ENCODE data around the gene SLC12A7.
"Not testable (repeated sequence)": the region's sequence is repeated elsewhere in the genome, so short reads cannot be mapped to it uniquely, and the experiment has no call there.

SLC12A7 gene

DNA sequence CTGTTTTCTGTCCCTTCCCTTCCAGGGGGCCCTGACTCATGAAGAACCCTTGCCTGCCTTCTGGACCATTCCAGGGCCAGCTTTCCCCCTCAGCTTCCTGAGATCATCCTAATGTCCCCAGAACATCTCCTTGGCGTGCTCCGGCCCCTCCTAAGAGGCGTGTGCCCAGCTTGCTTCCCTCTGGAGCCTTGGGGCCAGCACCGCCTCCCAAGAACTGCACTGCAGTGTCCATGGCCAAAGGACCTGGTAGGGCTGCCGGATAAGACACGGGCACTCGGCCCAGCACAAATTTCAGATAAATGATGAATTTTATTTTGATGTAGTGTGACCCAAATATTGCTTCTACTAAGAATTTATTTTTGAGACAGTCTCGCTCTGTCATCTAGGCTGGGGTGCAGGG, 20.7 kb upstream of the SLC12A7 start:
- 93 to 94% methylated on average over 4 to 8 of the region's 8 CpGs for WGBS, 2 experiments (ENCODE audit: insufficient coverage in 2 of 2)
- Histone ChIP-seq H3K27ac (ENCODE audit: low read depth, low read length, severe bottlenecking) (no peak overlapping the region), H3K4me3 (ENCODE audit: extremely low read depth, insufficient read depth, low read length, poor library complexity, severe bottlenecking) (no peak overlapping the region), H3K36me3 (ENCODE audit: control insufficient read depth, insufficient read depth, low read length) (no peaks in the 10 kb centered on the region), H3K4me1 (ENCODE audit: control insufficient read depth, insufficient read depth, low read length, poor library complexity, severe bottlenecking) (no peaks in the 10 kb centered on the region), H3K9me3 (ENCODE audit: control insufficient read depth, low read length) (no peaks in the 10 kb centered on the region)

DNA sequence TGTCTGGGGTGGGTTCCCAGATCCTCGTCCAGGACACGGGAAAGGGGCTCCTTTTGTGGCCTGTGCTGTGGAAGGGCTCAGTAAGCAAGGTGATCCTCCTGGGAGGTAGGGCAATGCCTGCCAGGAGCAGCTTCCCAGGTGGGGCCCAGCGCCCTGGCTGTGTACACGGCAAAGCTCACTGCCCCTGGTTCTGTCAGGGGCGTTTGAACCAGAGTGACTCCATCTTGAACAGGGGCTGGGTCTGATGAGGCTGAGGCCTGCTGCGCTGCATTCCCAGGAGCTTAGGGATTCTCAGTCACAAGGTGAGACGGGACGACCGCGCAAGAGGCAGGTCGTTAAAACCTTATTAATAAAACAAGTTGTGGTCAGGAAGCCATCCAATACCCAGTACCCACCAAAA, 19.9 kb upstream of the SLC12A7 start:
- H3K36me3 ChIP-seq (ENCODE audit: control insufficient read depth, insufficient read depth, low read length), result no peaks in the 10 kb centered on the region
- H3K4me1 ChIP-seq (ENCODE audit: control insufficient read depth, insufficient read depth, low read length, poor library complexity, severe bottlenecking), result no peaks in the 10 kb centered on the region
- H3K27ac ChIP-seq (ENCODE audit: low read depth, low read length, severe bottlenecking), result no peak overlapping the region
- WGBS, 2 experiments (ENCODE audit: insufficient coverage in 2 of 2), result 90 to 98% methylated on average over 6 to 7 of the region's 11 CpGs
- no peaks in the 10 kb centered on the region for H3K9me3 ChIP-seq (ENCODE audit: control insufficient read depth, low read length)
- H3K4me3 ChIP-seq (ENCODE audit: extremely low read depth, insufficient read depth, low read length, poor library complexity, severe bottlenecking), result no peak overlapping the region

DNA sequence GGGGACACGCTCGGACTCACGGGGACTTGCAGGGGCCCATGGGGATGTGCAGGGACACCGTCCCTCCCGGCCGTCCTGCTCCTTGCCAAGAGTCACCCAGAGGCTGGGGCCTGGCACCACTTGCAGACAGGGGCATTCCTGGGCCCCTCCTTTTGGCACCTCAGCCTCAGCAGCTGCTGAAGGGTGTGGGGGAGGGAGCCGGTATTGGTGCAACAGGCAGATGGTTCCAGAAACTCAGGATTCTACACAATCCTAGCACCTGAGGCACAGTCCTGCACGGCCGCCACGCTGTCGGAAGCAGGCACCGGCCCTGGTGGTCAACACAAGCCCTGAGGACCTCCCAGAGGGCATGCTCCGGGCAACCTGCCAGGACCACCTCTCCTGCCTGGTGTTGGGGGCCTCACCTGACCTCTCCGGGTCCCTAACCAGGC, 19.3 kb upstream of the SLC12A7 start:
- no peaks in the 10 kb centered on the region for H3K9me3 ChIP-seq (ENCODE audit: control insufficient read depth, low read length)
- no peak overlapping the region for H3K4me3 ChIP-seq (ENCODE audit: extremely low read depth, insufficient read depth, low read length, poor library complexity, severe bottlenecking)
- 92 to 93% methylated on average over 13 to 14 of the region's 14 CpGs for WGBS, 2 experiments (ENCODE audit: insufficient coverage in 2 of 2)
- H3K4me1 ChIP-seq (ENCODE audit: control insufficient read depth, insufficient read depth, low read length, poor library complexity, severe bottlenecking), result no peaks in the 10 kb centered on the region
- H3K36me3 ChIP-seq (ENCODE audit: control insufficient read depth, insufficient read depth, low read length), result no peaks in the 10 kb centered on the region
- H3K27ac ChIP-seq (ENCODE audit: low read depth, low read length, severe bottlenecking), result no peak overlapping the region

DNA sequence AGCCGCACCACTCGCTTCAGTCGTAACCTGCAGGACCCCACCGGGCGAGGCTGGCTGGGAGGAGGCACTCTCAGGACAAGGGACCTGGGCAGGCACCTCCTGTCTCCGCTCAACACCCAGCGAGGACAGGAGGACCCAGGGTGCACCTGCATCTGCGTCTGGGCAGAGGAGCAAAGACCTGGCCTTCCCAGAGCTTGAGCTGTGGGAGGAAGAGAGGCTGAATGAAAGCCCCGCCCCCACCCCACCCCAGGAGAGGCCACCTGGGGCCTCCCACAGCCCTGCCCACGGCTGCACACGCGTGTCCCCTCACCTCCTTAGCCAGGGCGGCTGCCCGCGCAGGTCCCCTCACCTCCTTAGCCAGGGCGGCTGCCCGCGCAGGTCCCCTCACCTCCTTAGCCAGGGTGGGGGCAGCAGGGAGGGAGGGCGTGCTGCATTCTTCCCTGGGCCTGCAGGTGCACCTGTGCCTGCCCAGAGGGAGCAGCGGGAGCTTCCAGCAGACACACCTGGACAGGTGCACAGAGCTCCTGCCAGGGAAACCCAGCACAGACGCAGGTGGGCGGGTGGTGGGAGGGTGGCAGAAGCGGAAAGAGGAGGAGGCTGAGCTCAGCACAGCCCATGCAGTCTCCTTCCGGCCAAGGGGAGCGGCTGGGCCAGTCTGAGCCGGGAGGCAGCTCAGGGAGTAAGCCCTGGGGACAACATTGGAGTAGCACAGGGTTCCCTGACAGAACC, 18.5 kb upstream of the SLC12A7 start:
- WGBS, 2 experiments (ENCODE audit: insufficient coverage in 2 of 2), result 84 to 88% methylated on average over 16 to 20 of the region's 26 CpGs
- Histone ChIP-seq H3K4me1 (ENCODE audit: control insufficient read depth, insufficient read depth, low read length, poor library complexity, severe bottlenecking) (no peaks in the 10 kb centered on the region), H3K27ac (ENCODE audit: low read depth, low read length, severe bottlenecking) (no peak overlapping the region)

DNA sequence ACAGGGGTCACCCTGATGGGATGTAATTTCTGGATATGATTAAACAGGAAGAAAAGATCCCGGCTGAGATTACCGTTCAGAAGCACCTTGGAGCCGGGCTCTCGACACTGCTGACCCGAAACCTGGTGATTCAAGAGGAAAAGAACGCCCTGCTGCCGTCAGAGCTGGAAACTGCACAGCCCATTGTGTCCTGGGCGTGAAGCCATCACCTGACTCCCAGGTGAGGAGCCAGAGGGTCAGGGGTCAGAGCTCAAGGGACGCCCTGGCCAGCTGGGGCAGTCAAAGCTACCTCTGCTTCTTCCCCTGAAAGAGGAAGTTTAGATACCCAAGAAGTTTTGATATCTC, 17.8 kb upstream of the SLC12A7 start:
- no peaks in the 10 kb centered on the region for H3K9me3 ChIP-seq (ENCODE audit: control insufficient read depth, low read length)
- H3K36me3 ChIP-seq (ENCODE audit: control insufficient read depth, insufficient read depth, low read length), result no peaks in the 10 kb centered on the region
- H3K27ac ChIP-seq (ENCODE audit: low read depth, low read length, severe bottlenecking), result no peak overlapping the region
- 92 to 93% methylated on average over 8 of the region's 9 CpGs for WGBS, 2 experiments (ENCODE audit: insufficient coverage in 2 of 2)
- no peak overlapping the region for H3K4me3 ChIP-seq (ENCODE audit: extremely low read depth, insufficient read depth, low read length, poor library complexity, severe bottlenecking)
- no peaks in the 10 kb centered on the region for H3K4me1 ChIP-seq (ENCODE audit: control insufficient read depth, insufficient read depth, low read length, poor library complexity, severe bottlenecking)

More for the DNA sequence above, 18.5 kb upstream of the SLC12A7 start:
- H3K4me3 ChIP-seq (ENCODE audit: extremely low read depth, insufficient read depth, low read length, poor library complexity, severe bottlenecking), result no peak overlapping the region
- no peaks in the 10 kb centered on the region for H3K36me3 ChIP-seq (ENCODE audit: control insufficient read depth, insufficient read depth, low read length)
- H3K9me3 ChIP-seq (ENCODE audit: control insufficient read depth, low read length), result no peaks in the 10 kb centered on the region

DNA sequence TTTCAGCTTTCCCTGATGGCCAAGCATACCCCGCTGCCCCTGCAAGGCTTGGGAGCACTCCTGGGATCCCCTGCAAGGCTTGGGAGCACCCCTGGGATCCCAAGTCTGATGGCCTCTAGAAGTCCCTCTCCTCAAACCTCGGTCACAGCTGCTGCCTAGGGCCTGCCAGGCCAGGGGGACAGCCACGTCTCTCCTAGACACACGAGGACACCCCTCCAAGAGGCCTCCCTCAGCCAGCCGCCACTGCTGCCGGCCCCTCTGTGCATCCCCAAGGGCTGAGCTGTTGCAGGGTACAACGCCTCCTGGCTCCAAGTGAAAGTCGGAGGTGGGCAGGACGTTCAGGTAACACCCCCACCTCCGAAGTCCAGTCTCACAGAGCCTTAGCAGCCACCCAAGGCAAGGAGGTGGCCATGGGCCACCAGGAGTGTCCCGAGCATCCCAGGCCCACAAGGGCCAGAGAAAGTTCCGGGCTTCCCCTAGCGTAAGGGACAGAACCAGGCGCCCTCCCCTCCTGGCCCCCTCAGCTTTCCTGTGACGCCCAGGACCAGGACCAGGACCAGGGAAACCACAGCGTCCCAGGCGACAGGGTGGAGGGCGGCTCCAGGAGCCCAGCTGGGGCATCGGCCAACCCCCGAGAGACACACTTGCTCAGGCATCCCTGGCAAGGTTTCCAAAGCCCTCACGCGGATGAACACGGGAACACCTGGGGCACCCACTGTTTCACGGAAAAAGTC, 17.3 kb upstream of the SLC12A7 start:
- H3K4me1 ChIP-seq (ENCODE audit: control insufficient read depth, insufficient read depth, low read length, poor library complexity, severe bottlenecking), result no peaks in the 10 kb centered on the region
- no peaks in the 10 kb centered on the region for H3K36me3 ChIP-seq (ENCODE audit: control insufficient read depth, insufficient read depth, low read length)
- H3K27ac ChIP-seq (ENCODE audit: low read depth, low read length, severe bottlenecking), result no peak overlapping the region
- no peak overlapping the region for H3K4me3 ChIP-seq (ENCODE audit: extremely low read depth, insufficient read depth, low read length, poor library complexity, severe bottlenecking)
- H3K9me3 ChIP-seq (ENCODE audit: control insufficient read depth, low read length), result peaks cover 5% of the 10 kb centered on the region
- WGBS, 2 experiments (ENCODE audit: insufficient coverage in 2 of 2), result 92 to 93% methylated on average over 23 to 24 of the region's 24 CpGs

DNA sequence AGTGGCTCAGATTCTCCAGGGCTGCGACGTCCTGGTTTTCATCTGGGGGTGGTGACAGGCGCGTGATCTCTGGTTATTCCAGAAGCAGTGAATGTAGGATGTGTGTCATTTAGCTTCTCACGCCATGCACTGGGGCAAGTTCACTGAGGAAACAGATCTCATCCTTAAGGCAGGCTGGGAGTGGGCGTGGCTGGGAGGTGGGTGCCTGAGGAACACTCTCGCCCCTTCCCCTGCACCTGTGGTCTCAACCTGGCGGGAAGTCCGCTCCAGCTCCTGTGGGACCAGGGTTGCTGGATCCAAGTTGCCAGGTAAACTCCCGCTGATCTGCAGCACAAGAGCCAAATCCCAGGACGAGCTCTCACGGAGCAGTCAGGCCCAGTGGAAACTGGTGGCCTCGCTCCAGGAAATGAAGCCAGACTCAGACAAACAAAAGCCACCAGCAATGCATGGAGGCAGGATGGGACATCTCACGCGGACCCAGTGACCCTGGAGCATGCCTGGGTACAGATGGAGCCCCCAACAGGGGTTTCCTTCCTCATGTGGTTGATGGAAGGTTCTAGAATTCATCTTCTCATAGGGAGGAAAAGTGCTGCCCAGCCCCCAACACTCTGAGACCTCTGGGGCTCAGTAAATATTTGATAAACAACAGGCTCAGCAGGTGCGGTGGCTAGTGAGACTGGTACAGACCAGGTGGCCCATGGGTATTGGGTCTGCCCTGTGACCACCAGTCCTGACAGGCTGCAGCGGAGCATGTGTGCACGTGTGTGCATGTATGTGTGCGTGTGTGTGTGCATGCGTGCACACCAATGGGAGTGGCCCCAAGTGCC, 16.3 kb upstream of the SLC12A7 start:
- 90% methylated on average over 14 to 20 of the region's 20 CpGs for WGBS, 2 experiments (ENCODE audit: insufficient coverage in 2 of 2)

DNA sequence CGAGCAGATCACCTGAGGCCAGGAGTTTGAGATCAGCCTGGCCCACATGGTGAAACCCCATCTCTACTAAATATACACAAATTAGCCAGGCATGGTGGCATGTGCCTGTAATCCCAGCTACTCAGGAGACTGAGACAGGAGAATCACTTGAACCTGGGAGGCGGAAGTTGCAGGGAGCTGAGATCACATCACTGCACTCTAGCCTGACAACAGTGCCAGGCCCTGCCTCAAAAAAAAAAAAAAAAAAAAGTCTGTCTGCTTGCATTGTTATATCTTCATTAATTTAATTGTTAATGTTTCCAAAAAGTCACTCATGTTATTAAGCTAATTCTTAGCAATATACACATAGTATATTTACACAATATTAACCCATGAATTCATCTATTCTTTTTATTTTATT, 13.8 kb upstream of the SLC12A7 start:
- not testable (repeated sequence) for H3K27ac ChIP-seq (ENCODE audit: low read depth, low read length, severe bottlenecking); H3K36me3 ChIP-seq (ENCODE audit: control insufficient read depth, insufficient read depth, low read length); H3K9me3 ChIP-seq (ENCODE audit: control insufficient read depth, low read length); H3K4me3 ChIP-seq (ENCODE audit: extremely low read depth, insufficient read depth, low read length, poor library complexity, severe bottlenecking); H3K4me1 ChIP-seq (ENCODE audit: control insufficient read depth, insufficient read depth, low read length, poor library complexity, severe bottlenecking)
- 92 to 100% methylated on average over 2 of the region's 2 CpGs for WGBS, 2 experiments (ENCODE audit: insufficient coverage in 2 of 2)

More for the DNA sequence above, 16.3 kb upstream of the SLC12A7 start:
- H3K36me3 ChIP-seq (ENCODE audit: control insufficient read depth, insufficient read depth, low read length), result no peaks in the 10 kb centered on the region
- peak overlapping the region; percentile 69 for H3K27ac ChIP-seq (ENCODE audit: low read depth, low read length, severe bottlenecking)
- no peaks in the 10 kb centered on the region for H3K4me1 ChIP-seq (ENCODE audit: control insufficient read depth, insufficient read depth, low read length, poor library complexity, severe bottlenecking)
- H3K9me3 ChIP-seq (ENCODE audit: control insufficient read depth, low read length), result peaks cover 8% of the 10 kb centered on the region
- no peak overlapping the region for H3K4me3 ChIP-seq (ENCODE audit: extremely low read depth, insufficient read depth, low read length, poor library complexity, severe bottlenecking)

DNA sequence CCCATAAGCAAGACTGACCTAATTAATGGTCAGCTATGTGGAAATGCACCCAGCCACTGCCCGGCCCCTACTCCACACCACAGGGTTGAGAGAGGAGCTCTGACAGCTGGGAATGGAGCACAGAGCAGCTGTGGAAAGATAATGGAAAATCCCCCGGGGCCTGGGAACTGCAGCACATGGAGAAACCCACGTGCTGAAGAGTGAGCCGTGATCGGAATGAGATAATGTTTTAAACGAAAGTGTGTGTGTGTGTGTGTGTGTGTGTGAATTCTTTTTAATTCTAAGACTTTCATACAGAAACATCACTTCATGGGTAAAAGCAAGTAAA, 13.1 kb upstream of the SLC12A7 start:
- no peak overlapping the region for H3K27ac ChIP-seq (ENCODE audit: low read depth, low read length, severe bottlenecking)
- H3K4me1 ChIP-seq (ENCODE audit: control insufficient read depth, insufficient read depth, low read length, poor library complexity, severe bottlenecking), result no peaks in the 10 kb centered on the region
- H3K9me3 ChIP-seq (ENCODE audit: control insufficient read depth, low read length), result peaks cover 8% of the 10 kb centered on the region
- no CpG with 5 or more reads among the region's 6 CpGs for WGBS, 2 experiments (ENCODE audit: insufficient coverage in 2 of 2)
- no peak overlapping the region for H3K4me3 ChIP-seq (ENCODE audit: extremely low read depth, insufficient read depth, low read length, poor library complexity, severe bottlenecking)
- H3K36me3 ChIP-seq (ENCODE audit: control insufficient read depth, insufficient read depth, low read length), result no peaks in the 10 kb centered on the region

DNA sequence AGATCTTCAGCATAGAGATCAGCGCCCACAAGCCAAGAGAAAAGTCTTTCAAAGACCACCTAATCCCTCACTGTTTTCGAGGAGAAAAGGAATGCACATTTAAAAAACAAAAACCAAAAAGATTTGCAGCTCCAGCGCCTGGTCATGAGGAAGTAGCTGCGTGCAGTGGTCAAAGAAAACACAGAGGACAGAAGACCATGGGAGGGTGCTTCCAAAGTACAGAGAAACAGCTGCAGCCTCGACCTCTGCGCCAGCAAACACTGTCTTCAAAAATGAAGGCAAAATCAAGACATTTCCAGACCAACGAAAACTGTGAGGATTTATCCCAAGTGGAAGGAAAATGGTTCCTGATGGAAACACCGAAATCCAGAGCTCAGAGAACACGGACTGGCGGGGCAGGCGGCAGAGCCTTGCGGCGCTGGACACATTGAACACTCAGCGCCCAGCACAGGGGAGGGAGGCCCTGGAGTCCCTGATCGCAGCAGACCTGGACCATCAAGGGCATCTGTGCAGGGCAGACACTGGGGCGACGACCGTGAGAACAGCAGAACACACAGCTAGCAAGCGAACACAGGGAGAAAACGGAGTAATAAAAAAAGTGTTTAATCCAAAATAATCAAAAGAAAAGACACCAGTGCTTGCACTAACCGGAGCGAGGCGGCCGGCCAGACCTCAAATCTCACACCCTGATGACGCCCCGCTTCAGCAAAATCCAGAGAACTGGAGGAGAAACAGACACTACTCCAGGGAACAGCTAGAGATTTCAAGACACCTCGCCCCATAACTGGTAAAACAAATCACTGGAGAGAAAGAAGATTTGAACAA, 12.6 kb upstream of the SLC12A7 start:
- 95 to 99% methylated on average over 20 to 22 of the region's 27 CpGs for WGBS, 2 experiments (ENCODE audit: insufficient coverage in 2 of 2)
- Histone ChIP-seq H3K36me3 (ENCODE audit: control insufficient read depth, insufficient read depth, low read length) (no peaks in the 10 kb centered on the region), H3K4me3 (ENCODE audit: extremely low read depth, insufficient read depth, low read length, poor library complexity, severe bottlenecking) (no peak overlapping the region), H3K9me3 (ENCODE audit: control insufficient read depth, low read length) (peaks cover 8% of the 10 kb centered on the region), H3K4me1 (ENCODE audit: control insufficient read depth, insufficient read depth, low read length, poor library complexity, severe bottlenecking) (no peaks in the 10 kb centered on the region), H3K27ac (ENCODE audit: low read depth, low read length, severe bottlenecking) (no peak overlapping the region)
